LNCAP (cell line): ENCODE measurements around the gene AMOTL1.

Source experiments
- CTCF ChIP-seq: fragments of 450-650 bp; IDR thresholded peaks from 2 replicates; pipeline ENCODE4 v1.5.1; 2017; ENCODE audit warnings: mild to moderate bottlenecking

Gene AMOTL1

GRCh38 chr11:94773842-94774241 is 5.7 kb downstream of the AMOTL1 start:
- no peak for TF ChIP-seq CTCF

- no peak for TF ChIP-seq CTCF
These were observed 6.2 kb downstream of the AMOTL1 start for GRCh38 chr11:94774345-94774744.

GRCh38 chr11:94775567-94776327 is 7.6 kb downstream of the AMOTL1 start:
- no peak for TF ChIP-seq CTCF

- TF ChIP-seq CTCF = no peak
These were observed 8.5 kb downstream of the AMOTL1 start for GRCh38 chr11:94776351-94777321.

- TF ChIP-seq CTCF = no peak
These were observed 12.3 kb downstream of the AMOTL1 start for GRCh38 chr11:94780432-94780831.

GRCh38 chr11:94781837-94782236 is 13.7 kb downstream of the AMOTL1 start:
- TF ChIP-seq CTCF = no peak

- TF ChIP-seq CTCF = no peak
These were observed 14.3 kb downstream of the AMOTL1 start for GRCh38 chr11:94782446-94782845.
